Stimulated activated CD8-positive, alpha-beta memory T cell treated with anti-CD3 and anti-CD28 coated beads, Interleukin-15, amount 100 ng/mL, for 4 hours (primary cell): ENCODE measurements around the gene STK24.

ENCODE experiments used
- DNase-seq, 2 donors: peaks; one replicate each; pipeline ENCODE4 v3.0.0-alpha.2; 2020; ENCODE audit warnings: low read depth in 2 of 2

STK24 gene

GRCh38 chr13:98511435-98511834 is 65.5 kb downstream of the STK24 start:
- no peak for DNase-seq

GRCh38 chr13:98510156-98510509 is 66.8 kb downstream of the STK24 start:
- no peak for DNase-seq

- DNase-seq = no peak
Measured at GRCh38 chr13:98509271-98510155, 67.4 kb downstream of the STK24 start.

- DNase-seq = no peak
Measured at GRCh38 chr13:98508685-98509084, 68.2 kb downstream of the STK24 start.

- DNase-seq = no peak
Measured at GRCh38 chr13:98508280-98508679, 68.6 kb downstream of the STK24 start.

GRCh38 chr13:98507282-98507797 is 69.6 kb downstream of the STK24 start:
- DNase-seq = no peak

GRCh38 chr13:98506728-98507230 is 70.1 kb downstream of the STK24 start:
- no peak for DNase-seq

GRCh38 chr13:98506322-98506721 is 70.6 kb downstream of the STK24 start:
- no peak for DNase-seq

GRCh38 chr13:98505217-98505616 is 71.7 kb downstream of the STK24 start:
- DNase-seq = no peak

GRCh38 chr13:98504371-98504963 is 72.4 kb downstream of the STK24 start:
- DNase-seq = no peak

- DNase-seq = no peak
Measured at GRCh38 chr13:98504029-98504351, 72.9 kb downstream of the STK24 start.

GRCh38 chr13:98503175-98504028 is 73.5 kb downstream of the STK24 start:
- DNase-seq = no peak

- no peak for DNase-seq
Measured at GRCh38 chr13:98500963-98501421, 75.9 kb downstream of the STK24 start.

- DNase-seq = no peak
Measured at GRCh38 chr13:98496966-98497365, 79.9 kb downstream of the STK24 start.

- DNase-seq = no peak
Measured at GRCh38 chr13:98496479-98496791, 80.5 kb downstream of the STK24 start.

- DNase-seq = no peak
Measured at GRCh38 chr13:98495627-98496478, 81.1 kb downstream of the STK24 start.

- DNase-seq = no peak
Measured at GRCh38 chr13:98494769-98495168, 82.1 kb downstream of the STK24 start.

- DNase-seq = no peak
Measured at GRCh38 chr13:98493042-98493712, 83.7 kb downstream of the STK24 start.

- no peak for DNase-seq
Measured at GRCh38 chr13:98492335-98493041, 84.4 kb downstream of the STK24 start.

- DNase-seq = no peak
Measured at GRCh38 chr13:98490866-98491265, 86.0 kb downstream of the STK24 start.
